Sigmoid colon (tissue), 3 donors: ENCODE results near the gene RNF166.

Experiments
- CTCF ChIP-seq, 4 experiments: fragments of 450-650 bp in 3 of 4; fragments of 200-600 bp in 1 of 4; IDR thresholded peaks; one replicate each; pipeline ENCODE4 v1.5.1; 2016 to 2019; ENCODE audit warnings: antibody characterized with exemption in 4 of 4, mild to moderate bottlenecking in 3 of 4, moderate library complexity in 2 of 4
- POLR2A ChIP-seq, 2 donors: fragments of 450-650 bp; IDR thresholded peaks; one replicate each; pipeline ENCODE4 v1.6.1; 2016; ENCODE audit warnings: antibody characterized with exemption in 2 of 2, mild to moderate bottlenecking in 2 of 2, moderate library complexity in 2 of 2

- TF ChIP-seq POLR2A (IDR thresholded peaks at IDR 0.05) (no peak), CTCF (IDR thresholded peaks at IDR 0.05) (no peak)
Observed at GRCh38 chr16:88735121-88735520, 28.9 kb upstream of the RNF166 start.
